Activated CD4-positive, CD25-positive, alpha-beta regulatory T cell treated with anti-CD3 and anti-CD28 coated beads, Interleukin-2, amount 50 U/mL, for 16 hours (primary cell): ENCODE measurements around the gene PRADC1.

Experiments used
- DNase-seq: peaks from one replicate; pipeline ENCODE4 v3.0.0-alpha.2; 2020; ENCODE audit warnings: low read depth, low spot score

Gene PRADC1

GRCh38 chr2:73258913-73259215 is 25.8 kb upstream of the PRADC1 start:
- no peak for DNase-seq

- no peak for DNase-seq
These were observed 25.3 kb upstream of the PRADC1 start for GRCh38 chr2:73258186-73258912.

GRCh38 chr2:73257425-73258125 is 24.5 kb upstream of the PRADC1 start:
- DNase-seq: no peak

DNA sequence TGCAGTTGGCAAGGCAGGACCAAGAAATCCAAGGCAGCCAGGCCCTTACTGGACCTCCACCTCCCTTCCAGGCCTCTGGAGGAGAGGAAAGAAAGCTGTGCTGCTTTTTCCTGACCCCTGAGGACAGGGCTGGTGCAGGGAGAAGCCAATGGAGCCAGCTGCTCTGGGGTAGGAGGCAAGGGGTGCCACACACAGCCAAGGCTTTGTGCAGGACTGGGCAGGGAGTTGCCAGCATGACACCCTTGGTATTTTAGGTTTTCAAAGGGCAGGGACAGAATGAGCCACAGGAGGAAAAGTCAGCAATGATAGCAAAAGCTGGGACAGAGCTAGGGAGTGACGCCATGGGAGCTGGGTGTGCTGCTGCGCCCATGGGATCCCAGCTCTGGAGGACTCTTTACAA is 24.0 kb upstream of the PRADC1 start:
- DNase-seq: no peak

- DNase-seq: no peak
These were observed 23.5 kb upstream of the PRADC1 start for GRCh38 chr2:73256618-73256922.

DNA sequence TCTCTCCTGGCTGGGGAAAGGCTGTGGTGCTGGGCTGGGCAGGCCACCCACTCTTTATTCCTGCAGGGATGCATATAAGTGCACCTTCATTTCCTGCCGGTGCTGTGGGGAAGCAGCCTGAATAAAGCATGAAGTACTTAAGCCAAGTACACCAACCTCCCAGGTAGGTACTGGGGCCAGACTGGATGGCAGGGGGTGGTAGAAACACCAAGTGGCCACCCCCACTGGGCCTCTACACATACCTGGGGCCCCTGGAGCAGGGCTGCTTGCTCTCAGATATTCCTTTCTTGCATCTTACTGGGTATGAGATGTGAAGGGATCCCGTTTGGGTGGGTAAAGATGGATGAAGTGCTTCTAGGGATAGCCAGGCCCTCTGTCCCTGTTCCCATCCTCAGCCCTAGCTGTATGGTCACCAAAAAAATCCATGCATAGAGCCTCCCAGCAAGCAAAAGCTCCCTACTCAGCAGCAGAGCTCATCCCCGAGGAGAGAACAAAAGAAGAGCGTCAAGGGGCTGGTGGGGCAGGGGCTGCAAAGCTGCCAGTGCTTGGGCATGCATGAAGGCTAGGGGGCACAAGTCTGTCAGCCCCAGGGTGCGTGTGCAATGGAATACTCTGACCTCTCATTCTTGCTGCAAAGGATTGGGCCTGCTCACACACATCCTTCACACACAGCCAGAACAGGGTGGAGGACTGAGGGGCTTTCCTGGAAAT is 23.0 kb upstream of the PRADC1 start:
- DNase-seq: no peak

GRCh38 chr2:73255007-73255644 is 22.1 kb upstream of the PRADC1 start:
- DNase-seq: no peak

GRCh38 chr2:73254343-73255006 is 21.4 kb upstream of the PRADC1 start:
- DNase-seq: no peak

GRCh38 chr2:73253901-73254300 is 20.9 kb upstream of the PRADC1 start:
- DNase-seq: no peak

- DNase-seq: no peak
These were observed 20.4 kb upstream of the PRADC1 start for GRCh38 chr2:73253400-73253799.

DNA sequence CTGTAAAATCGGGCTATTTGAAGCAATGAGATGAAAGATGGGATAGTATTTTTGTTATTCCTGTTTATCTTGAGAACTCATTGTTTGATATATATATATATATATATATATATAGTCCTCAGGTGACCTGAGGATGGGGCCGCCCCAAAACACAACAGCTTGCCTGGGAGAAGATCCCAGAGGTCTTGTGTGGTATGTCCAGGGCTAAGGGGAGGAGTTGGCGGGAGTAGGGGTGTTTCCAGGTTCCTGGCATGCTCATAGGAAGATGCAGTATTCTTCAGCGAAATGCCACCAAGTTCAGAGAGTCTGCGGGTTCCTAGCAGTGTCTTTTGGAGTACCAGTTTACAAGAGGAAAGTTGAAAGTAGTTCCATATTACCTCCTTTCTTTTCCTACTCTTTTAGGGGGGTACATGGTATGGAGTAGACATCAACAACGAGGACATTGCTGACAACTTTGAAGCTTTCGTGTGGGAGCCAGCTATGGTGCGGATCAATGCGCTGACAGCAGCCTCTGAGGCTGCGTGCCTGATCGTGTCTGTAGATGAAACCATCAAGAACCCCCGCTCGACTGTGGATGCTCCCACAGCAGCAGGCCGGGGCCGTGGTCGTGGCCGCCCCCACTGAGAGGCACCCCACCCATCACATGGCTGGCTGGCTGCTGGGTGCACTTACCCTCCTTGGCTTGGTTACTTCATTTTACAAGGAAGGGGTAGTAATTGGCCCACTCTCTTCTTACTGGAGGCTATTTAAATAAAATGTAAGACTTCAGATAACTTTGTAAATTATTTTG is 19.4 kb upstream of the PRADC1 start:
- DNase-seq: no peak

DNA sequence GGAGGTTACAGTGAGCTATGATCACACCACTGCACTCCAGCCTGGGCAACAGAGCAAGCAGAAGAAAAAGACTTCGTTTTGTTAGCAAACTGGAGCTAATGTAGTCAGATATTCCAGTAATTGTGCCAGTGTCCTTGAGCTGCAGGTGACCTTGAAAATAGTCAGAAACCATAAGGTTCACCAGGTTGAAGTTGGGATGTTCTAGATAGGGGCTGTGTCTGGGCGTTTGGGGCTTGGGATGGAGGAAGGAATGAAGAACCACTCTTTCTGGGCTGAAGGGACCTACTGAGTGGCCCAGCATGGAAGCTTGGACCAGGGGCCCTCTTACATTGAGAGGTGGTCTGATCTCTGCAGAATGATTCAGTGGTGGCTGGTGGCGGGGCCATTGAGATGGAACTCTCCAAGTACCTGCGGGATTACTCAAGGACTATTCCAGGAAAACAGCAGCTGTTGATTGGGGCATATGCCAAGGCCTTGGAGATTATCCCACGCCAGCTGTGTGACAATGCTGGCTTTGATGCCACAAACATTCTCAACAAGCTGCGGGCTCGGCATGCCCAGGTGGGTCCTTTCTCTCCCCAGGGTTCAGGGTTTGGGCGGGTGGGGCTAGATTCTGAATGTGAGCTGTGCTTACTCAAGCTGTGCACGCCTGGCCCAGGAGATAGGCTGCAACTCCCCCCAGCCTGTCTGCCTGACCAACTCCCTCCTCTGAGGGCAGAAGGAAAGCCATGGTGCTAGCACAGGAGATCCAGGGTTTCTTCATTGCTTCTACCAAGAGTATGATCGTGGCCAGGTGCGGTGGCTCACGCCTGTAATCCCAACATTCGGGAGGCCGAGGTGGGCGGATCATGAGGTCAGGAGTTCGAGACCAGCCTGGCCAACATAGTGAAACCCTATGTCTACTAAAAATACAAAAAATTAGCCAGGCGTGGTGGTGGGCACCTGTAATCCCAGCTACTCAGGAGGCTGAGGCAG is 18.1 kb upstream of the PRADC1 start:
- no peak for DNase-seq

DNA sequence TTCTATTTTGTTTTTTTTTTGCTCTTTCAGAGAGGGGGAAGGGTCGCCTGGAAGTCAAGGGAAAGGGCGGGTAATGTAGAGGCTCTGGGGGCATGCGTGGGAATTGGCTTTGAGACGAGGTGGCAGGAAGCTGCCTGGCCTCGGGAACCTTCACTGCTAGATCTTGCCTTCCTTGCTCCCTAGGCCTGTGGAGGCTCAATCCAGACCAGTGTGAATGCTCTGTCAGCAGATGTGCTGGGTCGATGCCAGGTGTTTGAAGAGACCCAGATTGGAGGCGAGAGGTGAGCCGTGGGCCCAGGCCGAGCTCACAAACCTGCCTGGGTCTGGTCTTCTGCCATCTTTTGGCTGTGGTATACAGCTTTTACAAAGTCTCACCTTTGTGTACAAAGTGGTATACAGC is 16.6 kb upstream of the PRADC1 start:
- DNase-seq: no peak

DNA sequence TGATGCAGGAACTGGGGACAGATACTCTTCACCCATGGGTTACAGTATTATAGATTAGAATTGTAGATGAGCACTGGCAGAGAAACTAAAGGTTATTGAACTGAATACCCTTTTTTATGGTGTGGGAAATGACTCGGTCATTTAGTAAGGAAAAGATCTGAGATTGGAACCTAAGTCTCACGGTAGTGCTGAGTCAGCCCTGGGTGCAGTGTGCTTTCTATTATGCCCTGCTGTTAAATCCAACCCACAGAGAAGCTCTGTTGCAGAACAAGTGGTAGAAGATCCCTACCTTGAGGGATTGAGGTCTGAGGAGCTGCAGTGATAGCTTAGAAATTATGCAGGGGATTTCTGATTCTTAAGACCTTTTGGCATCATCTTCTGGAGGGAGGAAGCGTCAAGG is 13.8 kb upstream of the PRADC1 start:
- DNase-seq: no peak

- no peak for DNase-seq
These were observed 11.5 kb upstream of the PRADC1 start for GRCh38 chr2:73244580-73244979.

DNA sequence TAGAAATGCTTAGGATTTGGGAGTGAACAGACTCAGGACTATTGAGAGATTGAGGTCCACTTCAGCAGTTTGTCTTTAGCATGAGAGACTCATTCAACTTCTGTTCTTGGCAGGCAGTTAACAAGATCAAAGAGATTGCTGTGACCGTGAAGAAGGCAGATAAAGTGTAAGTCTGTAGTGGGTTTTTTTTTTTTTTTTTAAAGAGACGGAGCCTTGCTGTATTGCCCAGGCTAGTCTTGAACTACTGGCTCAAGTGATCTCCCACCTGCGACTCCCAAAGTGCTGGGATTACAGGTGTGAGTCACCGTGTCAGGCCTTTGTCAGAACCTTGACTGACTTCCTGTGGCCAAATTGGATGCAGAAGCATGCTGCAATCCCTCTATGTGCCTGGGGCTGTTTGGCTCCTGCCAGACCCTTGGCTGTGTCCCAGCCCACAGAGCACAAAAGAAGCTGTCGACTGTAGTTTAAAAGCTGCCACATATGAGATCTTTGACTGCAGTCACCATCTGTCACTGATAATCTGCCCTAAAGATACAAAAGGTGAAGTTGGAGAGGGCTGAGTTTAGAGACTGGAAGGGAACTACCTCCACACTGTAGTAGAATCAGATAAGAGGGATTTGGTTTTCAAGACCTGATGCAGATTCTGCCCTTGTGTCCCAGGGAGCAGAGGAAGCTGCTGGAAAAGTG is 11.0 kb upstream of the PRADC1 start:
- DNase-seq: no peak

GRCh38 chr2:73239776-73240175 is 6.7 kb upstream of the PRADC1 start:
- DNase-seq: no peak

- DNase-seq: no peak
These were observed 5.9 kb upstream of the PRADC1 start for GRCh38 chr2:73238976-73239375.

DNA sequence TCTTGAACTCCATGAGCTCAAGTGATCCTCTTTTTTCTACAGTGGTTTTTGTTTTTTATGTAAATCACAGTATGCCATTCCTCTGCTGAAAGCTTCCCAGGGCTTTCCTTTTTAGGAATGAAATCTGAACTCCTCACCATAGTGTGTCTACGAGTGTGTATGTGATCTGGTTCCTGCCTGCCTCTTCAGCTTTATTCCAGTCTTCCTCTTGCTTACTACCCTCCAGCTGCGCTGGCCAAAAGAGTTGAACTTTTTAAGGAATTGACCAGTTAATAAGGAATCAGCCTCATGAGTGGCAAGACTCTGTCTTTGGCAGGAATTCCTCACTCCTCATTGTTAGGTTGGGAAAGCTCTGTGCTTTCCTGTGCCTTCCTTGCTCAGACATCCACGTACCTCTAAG is 5.1 kb upstream of the PRADC1 start:
- DNase-seq: no peak

DNA sequence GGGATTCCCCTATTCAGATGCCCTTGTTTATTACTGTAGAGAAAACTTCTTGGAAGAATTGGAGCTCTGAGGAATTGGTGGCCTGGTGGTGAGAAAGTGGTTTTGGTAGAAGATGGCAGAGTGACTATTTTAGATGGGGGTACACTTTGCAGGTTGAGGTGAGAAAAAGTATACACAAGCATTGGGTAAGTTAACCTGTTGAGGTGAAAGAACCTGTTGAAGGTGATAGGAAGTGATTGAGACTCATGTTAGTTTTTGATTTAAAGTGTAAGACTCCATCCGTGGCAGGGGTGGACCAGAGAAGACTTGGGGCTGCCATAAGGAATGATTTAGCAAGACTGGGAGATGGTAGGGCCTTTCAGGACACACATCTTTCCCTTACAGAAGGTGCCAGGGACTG is 4.1 kb upstream of the PRADC1 start:
- DNase-seq: no peak
